ENCODE measurements around the gene TNKS2.
"Not testable (repeated sequence)": the region's sequence is repeated elsewhere in the genome, so short reads cannot be mapped to it uniquely, and the experiment has no call there.

Gene TNKS2

DNA sequence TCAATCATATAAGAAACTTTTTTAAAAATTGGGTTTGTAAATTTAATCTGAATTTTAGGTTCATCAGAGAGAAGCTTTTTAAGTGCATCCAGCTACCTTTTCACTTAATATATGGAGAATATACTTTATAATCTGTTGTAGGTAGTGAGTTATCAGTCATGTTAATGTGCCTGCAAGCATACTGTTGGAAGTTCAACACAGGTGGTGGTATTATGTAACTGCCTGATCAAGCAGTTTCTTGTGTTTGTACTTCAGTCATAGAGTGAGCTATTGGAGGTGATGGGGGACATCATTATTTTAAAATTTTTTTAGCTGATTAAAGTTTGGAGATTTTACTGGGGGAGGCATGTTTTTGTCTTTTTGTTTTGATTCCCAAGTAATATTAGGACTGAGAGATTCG lies 2.5 kb downstream of the TNKS2 start:
- TF ChIP-seq, protein P1, sequence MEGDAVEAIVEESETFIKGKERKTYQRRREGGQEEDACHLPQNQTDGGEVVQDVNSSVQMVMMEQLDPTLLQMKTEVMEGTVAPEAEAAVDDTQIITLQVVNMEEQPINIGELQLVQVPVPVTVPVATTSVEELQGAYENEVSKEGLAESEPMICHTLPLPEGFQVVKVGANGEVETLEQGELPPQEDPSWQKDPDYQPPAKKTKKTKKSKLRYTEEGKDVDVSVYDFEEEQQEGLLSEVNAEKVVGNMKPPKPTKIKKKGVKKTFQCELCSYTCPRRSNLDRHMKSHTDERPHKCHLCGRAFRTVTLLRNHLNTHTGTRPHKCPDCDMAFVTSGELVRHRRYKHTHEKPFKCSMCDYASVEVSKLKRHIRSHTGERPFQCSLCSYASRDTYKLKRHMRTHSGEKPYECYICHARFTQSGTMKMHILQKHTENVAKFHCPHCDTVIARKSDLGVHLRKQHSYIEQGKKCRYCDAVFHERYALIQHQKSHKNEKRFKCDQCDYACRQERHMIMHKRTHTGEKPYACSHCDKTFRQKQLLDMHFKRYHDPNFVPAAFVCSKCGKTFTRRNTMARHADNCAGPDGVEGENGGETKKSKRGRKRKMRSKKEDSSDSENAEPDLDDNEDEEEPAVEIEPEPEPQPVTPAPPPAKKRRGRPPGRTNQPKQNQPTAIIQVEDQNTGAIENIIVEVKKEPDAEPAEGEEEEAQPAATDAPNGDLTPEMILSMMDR (conservative IDR thresholded peaks at IDR 0.05), result no peak
- TF ChIP-seq ZFX (IDR thresholded peaks at IDR 0.05), result no peak

DNA sequence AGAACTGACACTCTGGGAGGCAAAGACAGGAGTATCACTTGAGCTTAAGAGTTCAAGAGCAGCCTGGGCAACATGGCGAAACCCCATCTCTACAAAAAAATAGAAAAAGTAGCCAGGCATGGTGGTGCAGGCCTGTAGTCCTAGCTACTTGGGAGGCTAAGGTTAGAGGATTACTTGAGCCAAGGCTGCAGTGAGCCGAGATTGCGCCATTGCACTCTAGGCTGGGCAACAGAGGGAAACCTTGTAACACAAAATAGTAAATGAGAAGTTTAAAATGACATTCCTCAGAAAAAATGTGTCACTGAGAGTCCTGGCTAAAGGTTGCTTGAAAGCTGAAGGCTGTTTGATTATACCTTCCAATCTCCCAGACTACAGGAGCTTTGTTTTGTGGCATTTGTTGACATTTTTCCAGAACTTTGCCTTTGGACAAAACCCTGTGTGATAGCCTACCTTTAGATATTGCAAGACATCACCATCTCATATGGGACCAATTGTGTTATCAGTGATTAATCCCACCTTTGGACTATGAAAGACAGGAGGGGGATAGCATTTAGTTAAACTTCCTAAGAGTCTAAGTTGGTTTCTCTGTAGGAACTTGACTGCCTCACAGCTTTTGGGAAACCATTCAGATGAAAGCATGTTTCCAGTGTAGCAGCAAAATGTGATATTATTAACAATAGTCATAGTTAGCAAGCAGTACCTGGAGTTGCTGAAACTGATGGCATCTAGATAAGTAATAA lies 5.3 kb downstream of the TNKS2 start:
- TF ChIP-seq ZFX (IDR thresholded peaks at IDR 0.05), result no peak
- TF ChIP-seq, protein P1 (conservative IDR thresholded peaks at IDR 0.05), result no peak
- peak overlapping the region; percentile 65 for H3K27ac ChIP-seq

More for the DNA sequence above, 2.5 kb downstream of the TNKS2 start:
- no peak overlapping the region for H3K27ac ChIP-seq

DNA sequence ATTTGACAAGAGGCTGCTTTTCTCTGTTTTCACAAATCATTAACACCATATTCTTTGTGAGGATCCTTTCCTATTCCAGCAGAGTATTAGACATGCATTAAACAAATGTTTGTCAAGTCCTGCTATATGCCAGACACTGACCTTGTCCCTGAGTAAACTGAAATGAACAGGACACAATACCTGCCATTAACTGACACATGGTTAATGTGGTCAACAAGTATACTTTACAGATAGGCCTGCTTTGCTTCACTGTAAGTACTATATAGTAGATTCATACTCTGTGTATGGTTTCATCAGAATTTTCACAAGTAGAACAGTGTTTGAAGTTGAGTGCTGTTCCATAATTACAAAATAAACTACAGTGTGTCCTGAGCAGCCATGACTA lies 5.9 kb downstream of the TNKS2 start:
- H3K27ac ChIP-seq, result no peak overlapping the region
- no peak for TF ChIP-seq ZFX (IDR thresholded peaks at IDR 0.05)
- TF ChIP-seq, protein P1 (conservative IDR thresholded peaks at IDR 0.05), result no peak

DNA sequence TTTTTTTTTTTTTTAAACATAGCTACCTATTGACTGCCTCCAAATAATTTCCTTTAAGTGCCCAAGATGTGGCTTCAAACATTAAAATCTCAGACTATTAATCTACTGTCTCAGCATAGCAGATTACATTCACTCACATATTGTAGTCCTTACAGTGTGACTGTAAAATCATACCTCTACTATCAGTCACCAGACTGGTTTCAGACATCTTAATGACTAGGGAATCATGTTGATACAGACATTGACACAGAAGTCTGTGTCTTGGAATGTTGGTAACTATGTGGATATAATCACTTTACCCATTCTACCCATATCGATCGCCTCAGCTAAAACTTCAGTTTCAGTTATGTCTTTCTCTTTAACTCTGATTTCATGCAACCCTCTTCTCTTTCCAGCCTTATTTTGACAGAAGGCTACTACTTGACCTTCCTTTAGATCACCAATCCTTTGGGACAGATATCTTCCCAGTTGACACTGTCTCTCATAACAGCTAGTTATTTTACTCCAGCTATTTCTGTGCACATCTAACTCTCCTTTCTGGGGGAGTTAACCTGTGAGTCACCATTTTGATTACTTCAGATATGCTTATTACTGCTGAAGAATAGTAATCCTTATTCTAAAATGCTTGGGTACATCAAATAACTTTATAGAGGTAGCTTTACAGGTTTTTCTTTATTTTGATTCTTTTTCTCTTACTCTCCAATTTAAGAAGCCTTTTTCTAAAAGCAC lies 7.0 kb downstream of the TNKS2 start:
- peak overlapping the region; percentile 75 for H3K27ac ChIP-seq
- TF ChIP-seq, protein P1 (conservative IDR thresholded peaks at IDR 0.05), result no peak
- TF ChIP-seq ZFX (IDR thresholded peaks at IDR 0.05), result no peak

DNA sequence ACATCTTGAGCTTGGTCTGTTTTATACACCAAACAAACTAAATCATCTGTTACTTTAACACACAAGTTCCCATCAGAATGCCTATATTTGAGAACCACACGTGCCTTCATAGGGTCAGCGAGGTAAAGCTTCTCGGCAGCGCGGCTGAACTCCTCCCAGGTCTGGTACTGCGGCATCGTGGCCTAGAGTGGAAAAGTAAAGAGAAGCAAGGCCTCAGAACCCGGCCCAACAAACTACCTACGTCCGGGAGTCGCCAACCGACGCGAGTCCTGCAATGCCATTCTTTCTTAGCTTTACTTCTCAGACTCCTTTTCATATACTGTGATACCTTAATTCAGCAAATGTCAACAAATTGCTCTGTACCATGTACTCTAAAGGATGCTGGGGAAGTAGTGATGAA lies 9.0 kb downstream of the TNKS2 start:
- H3K27ac ChIP-seq, result not testable (repeated sequence)

DNA sequence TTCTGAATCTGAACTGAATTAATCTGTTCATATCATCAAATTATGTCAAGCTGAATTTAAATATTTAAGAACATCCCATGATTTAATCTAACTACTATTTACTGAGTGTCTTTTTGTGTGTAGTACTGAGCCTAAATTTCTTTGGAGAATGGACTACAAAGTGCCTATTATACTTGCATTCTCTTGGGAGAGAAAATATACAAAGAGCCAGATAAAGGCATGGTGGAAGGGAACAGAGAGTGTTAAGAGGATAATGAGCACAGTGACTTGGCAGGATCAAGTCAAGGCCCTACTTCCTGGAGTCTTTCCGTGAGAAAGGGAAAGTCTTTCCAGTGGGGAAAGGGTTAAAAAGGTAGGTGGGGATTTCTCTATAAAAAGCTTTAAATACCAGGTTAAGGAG lies 15.0 kb downstream of the TNKS2 start:
- TF ChIP-seq, protein P1 (conservative IDR thresholded peaks at IDR 0.05), result no peak
- no peak for TF ChIP-seq ZFX (IDR thresholded peaks at IDR 0.05)
- no peak overlapping the region for H3K27ac ChIP-seq

DNA sequence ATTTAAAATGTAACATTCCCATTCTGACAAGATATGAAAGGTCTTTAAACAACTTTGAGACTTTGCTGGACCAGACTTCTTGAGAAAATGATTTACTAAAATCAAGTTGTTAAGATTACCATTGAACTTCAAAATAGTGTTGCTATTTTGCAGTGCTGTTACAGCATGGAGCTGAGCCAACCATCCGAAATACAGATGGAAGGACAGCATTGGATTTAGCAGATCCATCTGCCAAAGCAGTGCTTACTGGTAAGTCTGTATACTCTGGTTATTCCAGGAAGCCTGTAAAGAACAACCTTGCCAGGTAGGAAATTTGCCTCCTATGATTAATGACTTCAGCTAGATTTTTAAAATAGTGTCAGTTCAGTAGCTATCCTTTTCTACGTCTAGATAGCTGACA lies 18.8 kb downstream of the TNKS2 start:
- no peak overlapping the region for H3K27ac ChIP-seq
- TF ChIP-seq, protein P1 (conservative IDR thresholded peaks at IDR 0.05), result no peak
- no peak for TF ChIP-seq ZFX (IDR thresholded peaks at IDR 0.05)

Data from C4-2B (cell line).